Sciatic nerve (tissue), 2 donors: ENCODE measurements around the gene TLR2. TPM values are rescaled to one million over a fixed set of nuclear protein-coding genes. Genes with fewer than 3 reads are reported as not detected.

Source experiments
- ATAC-seq: fragments of 200-7000 bp; cut with Tn5 transposase; one replicate; pipeline ENCODE4 v1.9.1; 2020; ENCODE audit warnings: mild to moderate bottlenecking, moderate library complexity
- DNase-seq: peaks from one replicate; pipeline ENCODE4 v3.0.0-alpha.2; 2020; ENCODE audit warnings: low spot score
- intact Hi-C: fragments of 100-400 bp; cut with DNase I; formaldehyde crosslinking; loops from one replicate; pipeline ENCODE4 v1.14.2; 2022
- total RNA-seq: library from RNA; stranded (reverse); fragmentation: NEBNext Ultra II Directional; extraction: Animal tissue kit (Norgen Biotek cat#: 25700); gene quantifications from one replicate; pipeline ENCODE4 v1.2.1, GENCODE V29; 2021
- donor health status: DM: no; HTN: no; CAD: no.
- donor health status: DM: no; HTN: no; CAD: no.

Gene TLR2
- total RNA-seq, 1 donor from 2014 or later, result 35.2 TPM

DNA sequence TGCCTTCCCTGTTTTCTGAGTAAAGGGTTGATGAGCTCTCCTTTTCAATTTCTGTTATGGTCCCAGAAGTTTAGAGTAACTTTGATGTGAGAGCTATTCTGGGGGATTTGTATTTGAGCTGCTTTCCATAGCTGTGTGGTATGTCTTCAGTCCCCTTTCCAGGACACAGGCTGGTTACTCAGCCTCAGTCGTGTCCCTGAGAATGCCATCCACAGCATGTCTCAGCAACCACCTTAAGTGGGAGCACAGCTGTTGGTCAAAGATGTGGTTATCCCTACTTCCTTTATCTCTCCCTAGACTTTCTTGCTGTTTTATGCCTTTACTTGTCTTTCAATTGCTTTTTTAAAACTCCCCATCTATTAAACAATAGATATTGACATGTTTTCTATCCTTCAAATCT is 38.0 kb downstream of the TLR2 start:
- ATAC-seq (no peak), DNase-seq (no peak)
- intact Hi-C loops, result no loop called here

GRCh38 chr4:153724606-153725005 is 40.5 kb downstream of the TLR2 start:
- DNase-seq, result no peak
- ATAC-seq, result no peak
- intact Hi-C loops, result no loop called here

DNA sequence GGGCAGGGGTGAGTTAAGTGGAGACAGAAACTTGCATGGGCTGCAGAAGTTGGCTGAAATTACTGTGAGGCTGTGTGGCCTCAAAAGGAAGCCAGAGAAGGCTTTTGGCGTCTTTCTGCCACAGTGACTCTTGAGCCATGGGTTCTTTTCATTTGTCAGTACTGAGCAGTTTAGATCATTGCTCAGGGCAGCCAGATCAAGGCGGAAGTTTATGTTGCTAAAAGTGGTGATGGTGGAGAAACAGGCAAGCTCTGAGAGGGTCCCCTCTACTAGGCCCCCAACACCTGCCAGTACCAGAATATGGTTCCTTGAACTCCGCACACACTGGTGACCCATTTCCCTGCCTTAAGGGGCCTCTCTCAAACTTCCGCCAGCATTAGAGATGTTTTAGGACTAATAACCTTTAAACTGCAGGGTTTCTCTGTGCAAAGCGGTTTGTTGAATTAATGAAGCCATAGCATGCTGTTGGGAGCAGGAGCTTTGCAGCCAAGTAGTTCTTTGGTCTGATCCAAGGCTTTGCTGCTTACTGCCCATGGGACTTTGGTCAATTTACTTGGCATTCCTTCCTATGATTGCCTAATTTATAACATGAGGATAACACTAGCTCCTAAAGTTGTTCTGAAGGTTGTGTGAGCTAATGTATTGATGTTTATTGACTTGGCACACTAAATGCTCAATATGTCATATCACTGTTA is 41.2 kb downstream of the TLR2 start:
- DNase-seq (no peak), ATAC-seq (peak; percentile 87)
- intact Hi-C loops, result no loop called here

DNA sequence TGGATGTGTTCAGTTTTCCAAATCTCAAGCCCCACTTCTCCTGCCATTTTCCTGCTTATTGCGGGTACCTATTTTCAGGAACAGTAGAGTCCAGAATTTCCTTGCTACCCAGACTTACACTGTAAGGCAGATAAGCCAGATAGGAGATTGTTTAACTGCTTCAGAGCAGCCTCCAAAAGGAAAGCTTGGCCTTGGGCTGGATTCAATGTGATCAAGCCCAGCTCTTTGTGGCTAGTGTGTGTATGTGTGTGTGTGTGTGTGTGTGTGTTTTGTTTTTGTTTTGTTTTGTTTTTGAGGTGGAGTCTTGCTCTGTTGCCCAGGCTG is 41.7 kb downstream of the TLR2 start:
- intact Hi-C loops, result no loop called here
- peak; percentile 70 for ATAC-seq
- no peak for DNase-seq

GRCh38 chr4:153728151-153728550 is 44.1 kb downstream of the TLR2 start:
- DNase-seq (no peak), ATAC-seq (no peak)
- intact Hi-C loops, result no loop called here

DNA sequence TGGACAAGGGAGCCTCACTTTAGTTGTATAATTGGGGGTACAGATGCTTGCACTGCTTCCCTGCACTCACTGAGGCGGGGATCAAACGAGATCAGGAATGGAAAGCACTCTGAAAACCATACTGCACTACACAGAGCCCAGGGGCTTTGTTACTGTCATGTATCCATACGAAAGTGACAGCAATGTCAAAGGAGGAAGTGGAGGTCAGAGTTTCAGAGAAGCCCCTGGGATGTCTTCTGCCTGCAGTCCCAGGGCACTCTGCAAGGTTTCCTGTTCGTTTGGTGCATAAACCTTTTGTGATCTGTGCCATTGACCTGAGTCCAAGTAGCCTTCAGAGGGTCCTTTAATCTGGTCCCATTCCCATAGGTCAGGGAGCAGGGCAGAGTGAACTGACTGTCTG is 44.6 kb downstream of the TLR2 start:
- intact Hi-C loops, result no loop called here
- ATAC-seq (no peak), DNase-seq (no peak)

- ATAC-seq, result peak; percentile 32
Observed at GRCh38 chr4:153729895-153730294, 45.8 kb downstream of the TLR2 start.

DNA sequence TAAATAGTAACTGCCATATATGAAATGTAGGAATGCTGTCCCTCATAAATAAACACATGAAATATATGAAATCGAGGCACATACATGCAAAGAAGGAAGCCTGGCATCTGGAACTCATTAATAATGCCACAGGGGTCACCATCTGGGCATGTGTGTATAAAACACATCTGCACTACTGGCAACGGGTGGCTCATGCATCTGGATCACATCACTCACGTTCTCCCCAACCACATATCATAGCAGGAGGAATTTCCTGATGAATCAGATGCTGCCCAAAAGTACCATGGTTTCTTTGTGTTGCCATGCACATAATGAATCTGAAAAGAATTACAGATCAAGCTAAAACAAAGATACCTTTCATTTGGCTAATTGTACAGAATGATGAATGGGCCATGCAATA is 47.2 kb downstream of the TLR2 start:
- DNase-seq, result no peak
- intact Hi-C loops, result no loop called here
- ATAC-seq, result no peak

More at GRCh38 chr4:153729895-153730294, 45.8 kb downstream of the TLR2 start:
- no peak for DNase-seq
- intact Hi-C loops, result no loop called here

GRCh38 chr4:153733751-153734448 is 49.8 kb downstream of the TLR2 start:
- no peak for DNase-seq
- intact Hi-C loops, result no loop called here
- ATAC-seq, result no peak

DNA sequence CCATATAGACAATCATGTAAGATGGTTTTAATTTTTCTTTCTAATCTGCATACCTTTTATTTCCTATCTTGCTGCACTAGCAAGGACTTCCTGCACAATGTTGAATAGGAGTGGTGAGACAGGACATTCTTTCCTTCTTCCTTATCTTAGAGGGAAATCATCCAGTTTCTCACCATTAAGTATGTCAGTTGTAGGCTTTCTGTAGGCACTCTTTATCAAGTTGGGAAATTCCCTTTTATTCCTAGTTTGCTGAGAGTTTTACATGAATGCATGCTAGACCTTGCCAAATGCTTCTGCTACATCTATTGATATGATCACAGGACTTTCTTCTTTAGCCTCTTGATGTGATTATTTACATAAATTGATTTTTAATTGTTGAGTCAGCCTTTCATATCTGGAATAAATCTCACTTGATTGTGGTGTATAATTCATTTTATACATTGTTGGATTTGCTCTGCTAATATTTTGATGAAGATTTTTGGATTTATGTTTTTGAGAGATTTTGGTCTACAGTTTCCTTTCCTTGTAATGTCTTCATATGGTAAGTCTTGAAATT is 51.9 kb downstream of the TLR2 start:
- DNase-seq (no peak), ATAC-seq (no peak)
- intact Hi-C loops, result no loop called here

- intact Hi-C loops, result no loop called here
- no peak for ATAC-seq
- DNase-seq, result no peak
Observed at GRCh38 chr4:153741541-153741940, 57.5 kb downstream of the TLR2 start.

- intact Hi-C loops, result no loop called here
- DNase-seq (no peak), ATAC-seq (no peak)
Observed at GRCh38 chr4:153745651-153746050, 61.6 kb downstream of the TLR2 start.

DNA sequence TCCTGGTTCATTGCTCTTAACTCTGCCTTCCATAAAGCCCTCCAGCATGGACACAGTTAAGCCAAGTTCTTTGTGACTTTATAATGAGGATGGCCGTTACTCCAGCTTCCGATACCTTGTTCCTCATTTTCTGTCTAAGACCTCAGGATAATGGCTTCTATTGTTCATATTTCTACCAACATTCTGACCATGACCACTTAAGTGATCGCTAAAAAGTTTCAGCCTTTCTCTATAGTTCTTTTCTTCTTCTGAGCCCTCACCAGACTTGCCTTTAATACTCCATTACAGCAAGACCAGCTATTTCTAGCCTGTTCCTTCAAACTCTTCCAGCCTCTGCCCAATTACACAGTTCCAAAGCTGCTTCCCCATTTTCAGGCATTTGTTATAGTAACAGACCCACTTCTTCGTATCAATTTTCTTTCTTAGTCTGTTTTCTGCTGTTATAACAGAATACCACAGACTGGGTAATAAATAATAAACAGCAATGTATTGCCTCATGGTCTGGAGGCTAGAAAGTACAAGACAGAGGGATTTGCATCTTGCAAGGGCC is 63.4 kb downstream of the TLR2 start:
- intact Hi-C loops, result no loop called here
- ATAC-seq, result peak; percentile 21
- no peak for DNase-seq

DNA sequence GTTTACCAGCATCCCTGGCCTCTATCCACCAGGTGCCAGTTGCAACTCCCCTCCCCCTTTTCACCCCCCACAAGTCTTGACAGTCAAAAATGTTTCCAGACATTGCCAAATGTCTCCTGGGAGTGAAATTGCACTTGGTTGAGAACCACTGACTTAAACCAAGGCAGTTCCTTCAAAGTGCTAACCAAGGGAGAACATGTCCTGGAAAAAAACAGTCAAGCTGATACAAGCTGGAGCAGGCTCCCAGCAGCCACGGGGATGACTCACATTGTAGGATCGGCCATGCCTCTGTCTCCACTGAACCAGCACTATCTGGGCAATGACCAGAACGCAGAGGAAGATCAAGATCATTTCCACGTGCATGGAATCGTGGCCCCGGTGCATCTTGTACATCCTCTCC is 64.3 kb downstream of the TLR2 start:
- no peak for DNase-seq
- peak; percentile 74 for ATAC-seq
- intact Hi-C loops, result no loop called here

GRCh38 chr4:153750197-153750817 is 66.2 kb downstream of the TLR2 start:
- ATAC-seq (peak; percentile 78), DNase-seq (peak; percentile 68)
- intact Hi-C loops, result no loop called here

DNA sequence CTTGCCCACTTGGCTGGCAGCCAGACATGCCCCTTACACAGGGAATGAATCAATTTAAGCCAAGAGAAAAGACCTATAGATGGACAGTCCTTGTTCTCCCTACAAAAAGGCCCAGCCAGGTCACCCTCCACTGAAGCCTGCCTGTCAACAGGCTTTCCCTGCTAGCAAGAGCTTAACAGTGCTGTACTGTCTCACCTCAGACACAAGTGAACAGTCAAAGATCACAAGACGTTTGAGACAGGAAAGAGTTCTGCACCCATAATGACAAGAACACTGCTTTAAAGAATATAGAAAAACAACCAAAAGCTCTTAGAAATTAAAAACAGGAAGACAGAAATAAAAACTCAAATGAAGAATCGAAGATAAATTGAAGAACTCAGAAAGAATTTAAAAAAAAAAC is 71.1 kb downstream of the TLR2 start:
- DNase-seq, result no peak
- intact Hi-C loops, result no loop called here
- ATAC-seq, result no peak
